Activated naive CD4-positive, alpha-beta T cell treated with Interleukin-2 at 50 U/mL for 16 hours (primary cell): ENCODE data around the gene KSR1.
"Not testable (repeated sequence)": the region's sequence is repeated elsewhere in the genome, so short reads cannot be mapped to it uniquely, and the experiment has no call there.

ENCODE experiments used
- DNase-seq: peaks from one replicate; pipeline ENCODE4 v3.0.0-alpha.2; 2020

The KSR1 gene

DNA sequence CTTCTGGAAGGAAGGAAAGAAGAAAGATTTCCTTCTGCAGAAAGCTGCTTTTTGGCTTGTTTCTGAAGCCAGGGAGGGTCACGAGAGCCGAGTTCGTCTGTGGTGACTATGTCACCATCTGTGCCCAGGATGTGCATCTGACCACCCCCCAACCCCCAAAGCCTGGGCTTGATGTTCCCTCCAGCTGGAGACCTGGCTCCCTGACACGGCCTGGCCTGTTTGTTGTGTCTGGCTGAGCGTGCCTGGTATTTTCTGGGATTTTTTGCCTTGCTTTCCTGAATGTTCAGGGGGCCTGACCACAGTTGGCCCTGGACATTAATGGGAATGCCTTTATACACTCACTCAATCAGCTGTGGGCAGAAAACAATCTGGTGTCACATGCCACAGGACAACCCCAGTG lies 213.6 kb downstream of the KSR1 start:
- DNase-seq: no peak

DNA sequence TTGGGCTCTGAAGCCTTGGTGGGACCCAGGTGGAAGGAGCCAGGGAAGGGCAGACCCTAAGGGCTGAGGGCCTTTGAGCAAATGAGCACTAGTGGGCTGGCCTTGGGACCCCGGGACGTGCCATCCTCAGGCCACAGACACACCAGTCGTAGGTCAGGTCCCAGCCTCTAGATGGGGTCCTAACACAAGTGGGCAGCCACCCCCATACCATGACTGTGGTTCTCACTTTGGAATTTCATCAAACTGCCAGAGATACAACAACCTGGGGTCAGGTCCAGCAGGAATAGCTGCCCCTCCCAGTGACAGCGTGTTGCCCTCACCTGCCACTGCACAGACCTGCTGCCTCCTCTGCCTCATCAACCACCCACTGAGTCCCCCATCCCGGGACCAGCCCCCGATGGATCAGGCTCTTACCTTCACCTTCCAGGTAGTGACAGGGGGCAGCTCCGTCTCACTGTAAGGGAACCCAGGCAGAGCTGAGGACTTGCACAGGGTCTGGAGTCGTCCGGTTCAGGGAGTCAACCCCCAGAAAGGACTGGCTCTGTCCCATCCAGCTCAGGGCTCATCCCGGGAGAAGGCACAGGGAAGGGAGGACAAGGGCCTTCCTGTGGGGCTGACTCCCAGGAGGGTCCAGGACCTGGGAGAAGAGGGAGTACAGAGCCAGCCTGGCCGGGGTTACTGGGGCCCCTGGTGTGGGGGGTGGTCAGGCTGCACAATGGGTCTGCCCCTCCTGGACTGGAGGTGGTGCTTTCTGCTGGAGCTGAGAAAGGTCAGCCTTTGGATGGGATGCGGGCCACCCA lies 214.7 kb downstream of the KSR1 start:
- DNase-seq: no peak

DNA sequence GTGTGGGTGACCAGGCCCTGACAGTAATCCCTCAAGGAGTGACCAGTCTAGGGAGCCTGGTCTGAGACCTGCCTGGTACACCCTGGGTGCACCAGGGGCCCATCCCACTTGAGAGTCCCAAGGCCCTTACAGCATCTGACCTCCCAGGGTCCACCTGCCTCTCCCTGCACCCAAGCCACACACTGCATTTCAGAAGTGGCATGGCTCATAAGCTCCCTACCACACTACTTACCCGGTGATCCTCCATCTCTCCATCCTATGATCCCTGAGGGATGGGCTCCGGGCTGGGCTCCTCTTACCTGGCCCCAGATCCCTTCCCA lies 215.3 kb downstream of the KSR1 start:
- no peak for DNase-seq

DNA sequence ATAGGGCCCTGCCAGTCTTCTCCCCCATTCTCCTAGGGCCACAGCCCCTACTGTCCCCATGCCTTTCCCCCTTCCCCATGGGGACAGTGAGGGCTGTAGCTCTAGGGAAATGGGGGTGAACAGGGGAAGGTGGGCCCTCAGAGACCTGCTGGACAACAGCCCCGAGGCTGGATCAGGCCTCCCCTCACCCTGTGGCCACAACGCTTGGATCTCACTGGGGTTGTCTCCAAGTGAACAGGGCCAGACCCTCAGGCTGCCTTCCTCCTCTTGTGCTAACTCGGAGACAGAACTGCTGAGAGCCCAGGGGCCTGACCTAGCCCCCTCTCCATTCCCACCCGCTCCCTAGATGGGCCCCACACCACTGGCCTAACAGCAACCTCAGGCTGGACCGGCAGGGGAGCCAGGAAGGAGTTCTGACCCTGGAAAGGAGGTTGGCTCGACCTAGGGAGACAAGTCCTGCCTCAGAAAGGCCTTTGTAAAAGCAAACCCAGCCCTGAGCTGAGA lies 215.8 kb downstream of the KSR1 start:
- not testable (repeated sequence) for DNase-seq

DNA sequence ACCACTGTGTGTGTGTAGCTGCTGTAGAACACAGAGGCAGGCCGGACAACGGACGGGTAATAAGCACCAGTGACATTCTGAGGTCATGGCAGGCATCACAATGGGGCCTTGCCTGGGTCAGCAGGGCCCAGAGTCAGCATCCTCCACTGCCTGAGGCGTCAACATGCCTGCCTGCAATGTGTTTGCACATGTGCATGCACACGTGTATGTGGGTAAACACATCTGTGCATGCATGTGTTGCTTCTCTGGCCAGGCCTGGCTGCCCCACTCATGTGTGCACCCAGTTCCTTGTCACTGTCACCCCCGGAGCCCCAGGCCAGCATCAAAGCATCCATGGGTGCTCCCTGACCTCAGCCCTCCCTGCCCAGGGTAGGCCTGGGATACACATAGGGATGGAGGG lies 218.1 kb downstream of the KSR1 start:
- DNase-seq: no peak
